ENCODE results near the gene BSDC1. TPM values are rescaled to one million over a fixed set of nuclear protein-coding genes. Genes with fewer than 3 reads are reported as not detected.
A peak's percentile ranks its signal among the peaks of the same experiment; 100 is the strongest.

BSDC1 gene
- total and polyA plus RNA-seq, 2 experiments from 2014 or later: 22.7 to 50.7 TPM

- Histone ChIP-seq H3K4me1 (ENCODE audit: insufficient read depth) (no peaks in the 10 kb centered on the region; the same call in 1 of the 2 replicates), H4K20me1 (replicated peaks; ENCODE audit: insufficient read depth) (no peaks in the 10 kb centered on the region; the same call in 1 of the 2 replicates), H3K4me2 (peak overlapping the region; percentile 82), H3K4me3 (peak overlapping the region; percentile 54), H3K27ac (ENCODE audit: low read depth) (no peak overlapping the region), H2AFZ (peak overlapping the region; percentile 56; the same call in 1 of the 2 replicates), H3K36me3 (ENCODE audit: insufficient read depth) (0 out of 2 replicates have a peak, but pooled peaks cover 8% of the 10 kb centered on the region), H3K27me3 (ENCODE audit: insufficient read depth) (peaks cover 42% of the 10 kb centered on the region), H3K79me2 (replicated peaks; ENCODE audit: insufficient read depth) (no peaks in the 10 kb centered on the region), H3F3A (replicated peaks; ENCODE audit: low read depth) (peaks cover 13% of the 10 kb centered on the region; the same call in 1 of the 2 replicates), H3K9me2 (ENCODE audit: insufficient read depth) (no peaks in the 10 kb centered on the region)
- Mint-ChIP-seq H3K36me3 (ENCODE audit: low read depth) (peaks cover 25% of the 10 kb centered on the region), H3K27me3 (ENCODE audit: insufficient read depth, low read depth, poor library complexity) (peaks cover 29% of the 10 kb centered on the region), H3K27ac (no peak overlapping the region), H3K9me3 (no peaks in the 10 kb centered on the region; the same call in 1 of the 3 replicates), H3K4me3 (peak overlapping the region; percentile 58), H3K4me1 (peaks cover 7% of the 10 kb centered on the region)
- ATAC-seq (peak; percentile 77), DNase-seq (ENCODE audit: low spot score) (peak; percentile 72)
- TF ChIP-seq CREB1 (CRISPR knock-in tag; IDR thresholded peaks at IDR 0.05; ENCODE audit: low read depth) (0 out of 2 replicates have a peak, but pooled peaks have one; percentile 2), STAT1 (IDR thresholded peaks at IDR 0.05; ENCODE audit: unreplicated experiment) (no peak), CTCF (conservative IDR thresholded peaks at IDR 0.05; ENCODE audit: low read depth in 2 of 2) (peak; percentile 28 to 41; a peak in 2 of 4 replicates), NANOG (IDR thresholded peaks at IDR 0.05; ENCODE audit: borderline replicate concordance) (no peak), EZH2phosphoT487 (IDR thresholded peaks at IDR 0.05; ENCODE audit: unreplicated experiment) (no peak), ZNF114 (CRISPR knock-in tag; IDR thresholded peaks at IDR 0.05) (no peak), JUNB (IDR thresholded peaks at IDR 0.05; ENCODE audit: unreplicated experiment) (no peak), POLR2AphosphoS5 (IDR thresholded peaks at IDR 0.05; ENCODE audit: low read depth) (peak; percentile 23; the same call in 1 of the 2 replicates), EZH2 (IDR thresholded peaks at IDR 0.05; ENCODE audit: low read depth, unreplicated experiment) (no peak), ZNF331 (CRISPR knock-in tag; IDR thresholded peaks at IDR 0.05; ENCODE audit: low read depth) (no peak)
- TF ChIP-seq, protein P1, sequence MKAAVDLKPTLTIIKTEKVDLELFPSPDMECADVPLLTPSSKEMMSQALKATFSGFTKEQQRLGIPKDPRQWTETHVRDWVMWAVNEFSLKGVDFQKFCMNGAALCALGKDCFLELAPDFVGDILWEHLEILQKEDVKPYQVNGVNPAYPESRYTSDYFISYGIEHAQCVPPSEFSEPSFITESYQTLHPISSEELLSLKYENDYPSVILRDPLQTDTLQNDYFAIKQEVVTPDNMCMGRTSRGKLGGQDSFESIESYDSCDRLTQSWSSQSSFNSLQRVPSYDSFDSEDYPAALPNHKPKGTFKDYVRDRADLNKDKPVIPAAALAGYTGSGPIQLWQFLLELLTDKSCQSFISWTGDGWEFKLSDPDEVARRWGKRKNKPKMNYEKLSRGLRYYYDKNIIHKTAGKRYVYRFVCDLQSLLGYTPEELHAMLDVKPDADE (IDR thresholded peaks at IDR 0.05): no peak
- TF ChIP-seq, protein P2, sequence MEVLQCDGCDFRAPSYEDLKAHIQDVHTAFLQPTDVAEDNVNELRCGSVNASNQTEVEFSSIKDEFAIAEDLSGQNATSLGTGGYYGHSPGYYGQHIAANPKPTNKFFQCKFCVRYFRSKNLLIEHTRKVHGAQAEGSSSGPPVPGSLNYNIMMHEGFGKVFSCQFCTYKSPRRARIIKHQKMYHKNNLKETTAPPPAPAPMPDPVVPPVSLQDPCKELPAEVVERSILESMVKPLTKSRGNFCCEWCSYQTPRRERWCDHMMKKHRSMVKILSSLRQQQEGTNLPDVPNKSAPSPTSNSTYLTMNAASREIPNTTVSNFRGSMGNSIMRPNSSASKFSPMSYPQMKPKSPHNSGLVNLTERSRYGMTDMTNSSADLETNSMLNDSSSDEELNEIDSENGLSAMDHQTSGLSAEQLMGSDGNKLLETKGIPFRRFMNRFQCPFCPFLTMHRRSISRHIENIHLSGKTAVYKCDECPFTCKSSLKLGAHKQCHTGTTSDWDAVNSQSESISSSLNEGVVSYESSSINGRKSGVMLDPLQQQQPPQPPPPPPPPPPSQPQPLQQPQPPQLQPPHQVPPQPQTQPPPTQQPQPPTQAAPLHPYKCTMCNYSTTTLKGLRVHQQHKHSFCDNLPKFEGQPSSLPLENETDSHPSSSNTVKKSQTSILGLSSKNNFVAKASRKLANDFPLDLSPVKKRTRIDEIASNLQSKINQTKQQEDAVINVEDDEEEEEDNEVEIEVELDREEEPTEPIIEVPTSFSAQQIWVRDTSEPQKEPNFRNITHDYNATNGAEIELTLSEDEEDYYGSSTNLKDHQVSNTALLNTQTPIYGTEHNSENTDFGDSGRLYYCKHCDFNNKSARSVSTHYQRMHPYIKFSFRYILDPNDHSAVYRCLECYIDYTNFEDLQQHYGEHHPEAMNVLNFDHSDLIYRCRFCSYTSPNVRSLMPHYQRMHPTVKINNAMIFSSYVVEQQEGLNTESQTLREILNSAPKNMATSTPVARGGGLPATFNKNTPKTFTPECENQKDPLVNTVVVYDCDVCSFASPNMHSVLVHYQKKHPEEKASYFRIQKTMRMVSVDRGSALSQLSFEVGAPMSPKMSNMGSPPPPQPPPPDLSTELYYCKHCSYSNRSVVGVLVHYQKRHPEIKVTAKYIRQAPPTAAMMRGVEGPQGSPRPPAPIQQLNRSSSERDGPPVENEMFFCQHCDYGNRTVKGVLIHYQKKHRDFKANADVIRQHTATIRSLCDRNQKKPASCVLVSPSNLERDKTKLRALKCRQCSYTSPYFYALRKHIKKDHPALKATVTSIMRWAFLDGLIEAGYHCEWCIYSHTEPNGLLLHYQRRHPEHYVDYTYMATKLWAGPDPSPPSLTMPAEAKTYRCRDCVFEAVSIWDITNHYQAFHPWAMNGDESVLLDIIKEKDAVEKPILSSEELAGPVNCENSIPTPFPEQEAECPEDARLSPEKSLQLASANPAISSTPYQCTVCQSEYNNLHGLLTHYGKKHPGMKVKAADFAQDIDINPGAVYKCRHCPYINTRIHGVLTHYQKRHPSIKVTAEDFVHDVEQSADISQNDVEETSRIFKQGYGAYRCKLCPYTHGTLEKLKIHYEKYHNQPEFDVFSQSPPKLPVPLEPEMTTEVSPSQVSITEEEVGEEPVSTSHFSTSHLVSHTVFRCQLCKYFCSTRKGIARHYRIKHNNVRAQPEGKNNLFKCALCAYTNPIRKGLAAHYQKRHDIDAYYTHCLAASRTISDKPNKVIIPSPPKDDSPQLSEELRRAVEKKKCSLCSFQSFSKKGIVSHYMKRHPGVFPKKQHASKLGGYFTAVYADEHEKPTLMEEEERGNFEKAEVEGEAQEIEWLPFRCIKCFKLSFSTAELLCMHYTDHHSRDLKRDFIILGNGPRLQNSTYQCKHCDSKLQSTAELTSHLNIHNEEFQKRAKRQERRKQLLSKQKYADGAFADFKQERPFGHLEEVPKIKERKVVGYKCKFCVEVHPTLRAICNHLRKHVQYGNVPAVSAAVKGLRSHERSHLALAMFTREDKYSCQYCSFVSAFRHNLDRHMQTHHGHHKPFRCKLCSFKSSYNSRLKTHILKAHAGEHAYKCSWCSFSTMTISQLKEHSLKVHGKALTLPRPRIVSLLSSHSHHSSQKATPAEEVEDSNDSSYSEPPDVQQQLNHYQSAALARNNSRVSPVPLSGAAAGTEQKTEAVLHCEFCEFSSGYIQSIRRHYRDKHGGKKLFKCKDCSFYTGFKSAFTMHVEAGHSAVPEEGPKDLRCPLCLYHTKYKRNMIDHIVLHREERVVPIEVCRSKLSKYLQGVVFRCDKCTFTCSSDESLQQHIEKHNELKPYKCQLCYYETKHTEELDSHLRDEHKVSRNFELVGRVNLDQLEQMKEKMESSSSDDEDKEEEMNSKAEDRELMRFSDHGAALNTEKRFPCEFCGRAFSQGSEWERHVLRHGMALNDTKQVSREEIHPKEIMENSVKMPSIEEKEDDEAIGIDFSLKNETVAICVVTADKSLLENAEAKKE (CRISPR knock-in tag; IDR thresholded peaks at IDR 0.05): no peak
- TF ChIP-seq, protein P3, sequence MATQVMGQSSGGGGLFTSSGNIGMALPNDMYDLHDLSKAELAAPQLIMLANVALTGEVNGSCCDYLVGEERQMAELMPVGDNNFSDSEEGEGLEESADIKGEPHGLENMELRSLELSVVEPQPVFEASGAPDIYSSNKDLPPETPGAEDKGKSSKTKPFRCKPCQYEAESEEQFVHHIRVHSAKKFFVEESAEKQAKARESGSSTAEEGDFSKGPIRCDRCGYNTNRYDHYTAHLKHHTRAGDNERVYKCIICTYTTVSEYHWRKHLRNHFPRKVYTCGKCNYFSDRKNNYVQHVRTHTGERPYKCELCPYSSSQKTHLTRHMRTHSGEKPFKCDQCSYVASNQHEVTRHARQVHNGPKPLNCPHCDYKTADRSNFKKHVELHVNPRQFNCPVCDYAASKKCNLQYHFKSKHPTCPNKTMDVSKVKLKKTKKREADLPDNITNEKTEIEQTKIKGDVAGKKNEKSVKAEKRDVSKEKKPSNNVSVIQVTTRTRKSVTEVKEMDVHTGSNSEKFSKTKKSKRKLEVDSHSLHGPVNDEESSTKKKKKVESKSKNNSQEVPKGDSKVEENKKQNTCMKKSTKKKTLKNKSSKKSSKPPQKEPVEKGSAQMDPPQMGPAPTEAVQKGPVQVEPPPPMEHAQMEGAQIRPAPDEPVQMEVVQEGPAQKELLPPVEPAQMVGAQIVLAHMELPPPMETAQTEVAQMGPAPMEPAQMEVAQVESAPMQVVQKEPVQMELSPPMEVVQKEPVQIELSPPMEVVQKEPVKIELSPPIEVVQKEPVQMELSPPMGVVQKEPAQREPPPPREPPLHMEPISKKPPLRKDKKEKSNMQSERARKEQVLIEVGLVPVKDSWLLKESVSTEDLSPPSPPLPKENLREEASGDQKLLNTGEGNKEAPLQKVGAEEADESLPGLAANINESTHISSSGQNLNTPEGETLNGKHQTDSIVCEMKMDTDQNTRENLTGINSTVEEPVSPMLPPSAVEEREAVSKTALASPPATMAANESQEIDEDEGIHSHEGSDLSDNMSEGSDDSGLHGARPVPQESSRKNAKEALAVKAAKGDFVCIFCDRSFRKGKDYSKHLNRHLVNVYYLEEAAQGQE (IDR thresholded peaks at IDR 0.05; ENCODE audit: unreplicated experiment): no peak
These were observed 32.4 kb downstream of the BSDC1 start for GRCh38 chr1:32361674-32362473.

Measured in GM23338 (cell line).